Panc1 (cell line): ENCODE measurements around the gene ERBB3. TPM values are rescaled to one million over a fixed set of nuclear protein-coding genes. Genes with fewer than 3 reads are reported as not detected.
A peak's percentile ranks its signal among the peaks of the same experiment; 100 is the strongest.

Experiments used
- ATAC-seq: fragments of 200-7000 bp; cut with Tn5 transposase; 2 replicates; pipeline ENCODE4 v1.9.1; 2020; ENCODE audit warnings: mild to moderate bottlenecking, moderate library complexity
- BruUV-seq: library from RNA; stranded (reverse); fragments of 400-500 nt; replicated peaks from 2 replicates; lab custom pipeline; 2021; lab: Mats Ljungman, UMichigan
- CTCF ChIA-PET: fragments of 300-600 bp; sonication (Branson Sonifier 250); formaldehyde crosslinking; loops from one replicate; lab custom pipeline; 2022; ENCODE audit warnings: antibody characterized with exemption; lab: Charles Lee
- POLR2A ChIA-PET: fragments of 300-600 bp; sonication (Branson Sonifier 250); formaldehyde crosslinking; loops from one replicate; lab custom pipeline; 2022; ENCODE audit warnings: antibody characterized with exemption; lab: Charles Lee
- DNase-seq: peaks from one replicate; pipeline ENCODE4 v3.0.0-alpha.2; 2010; ENCODE audit warnings: low read depth, low spot score
- H3K27ac ChIP-seq: 2 replicates; pipeline ENCODE4 v1.5.1; 2011; ENCODE audit warnings: mild to moderate bottlenecking, low read length, inconsistent platforms
- H3K27me3 ChIP-seq: fragments of 200-500 bp; sonication (Bioruptor generic); 2 replicates; pipeline ENCODE4 v1.6.0; 2014; ENCODE audit warnings: low read length, inconsistent platforms; ENCODE audit not compliant: control insufficient read depth, insufficient read depth
- H3K36me3 ChIP-seq: fragments of 200-500 bp; sonication (Bioruptor generic); 2 replicates; pipeline ENCODE4 v1.5.1; 2014; ENCODE audit warnings: inconsistent platforms, mild to moderate bottlenecking, low read length, moderate library complexity; ENCODE audit not compliant: control insufficient read depth, insufficient read depth
- H3K4me1 ChIP-seq: 2 replicates; pipeline ENCODE4 v1.5.1; 2011; ENCODE audit warnings: inconsistent platforms, mild to moderate bottlenecking, low read length, moderate library complexity; ENCODE audit not compliant: control insufficient read depth, insufficient read depth
- H3K4me3 ChIP-seq, 2 experiments: 2 replicates each; pipeline ENCODE4 v1.5.1; 2011 to 2012; ENCODE audit warnings: low read depth in 2 of 2, low read length in 2 of 2, mild to moderate bottlenecking in 2 of 2, inconsistent platforms in 1 of 2, moderate library complexity in 1 of 2
- H3K9me3 ChIP-seq: fragments of 200-500 bp; sonication (Bioruptor generic); 2 replicates; pipeline ENCODE4 v1.5.1; 2014; ENCODE audit warnings: low read depth, mild to moderate bottlenecking, inconsistent platforms, low read length, moderate library complexity; ENCODE audit not compliant: control insufficient read depth, insufficient read depth
- CTCF ChIP-seq: fragments of 450-650 bp; IDR thresholded peaks from 2 replicates; pipeline ENCODE4 v1.5.1; 2017; ENCODE audit warnings: mild to moderate bottlenecking
- POLR2AphosphoS5 ChIP-seq: IDR thresholded peaks from 2 replicates; pipeline ENCODE4 v1.6.1; 2012; ENCODE audit warnings: mild to moderate bottlenecking, low read depth, low read length, moderate library complexity
- REST ChIP-seq, 2 experiments: IDR thresholded peaks; 2 replicates each; pipeline ENCODE4 v1.6.1; 2011 to 2012; ENCODE audit warnings: low read depth in 2 of 2, control low read depth in 1 of 2, low read length in 1 of 2, mild to moderate bottlenecking in 1 of 2, moderate library complexity in 1 of 2; ENCODE audit not compliant: insufficient read depth in 1 of 2
- SIN3A ChIP-seq: IDR thresholded peaks from 2 replicates; pipeline ENCODE4 v1.6.1; 2012; ENCODE audit warnings: low read depth, mild to moderate bottlenecking, low read length, moderate library complexity, borderline replicate concordance; ENCODE audit not compliant: insufficient read depth
- TCF7L2 ChIP-seq: IDR thresholded peaks from 2 replicates; pipeline ENCODE4 v1.6.1; 2011; ENCODE audit warnings: mild to moderate bottlenecking, low read depth, low read length, inconsistent platforms
- in situ Hi-C: cut with HindIII; loops from 2 replicates; pipeline ENCODE4 v1.10.0; 2016; ENCODE audit warnings: low sequenced_read_pairs, low pct_unique_long_range_greater_than_20kb
- intact Hi-C: fragments of 100-400 bp; cut with micrococcal nuclease; formaldehyde crosslinking; loops from one replicate; pipeline ENCODE4 v1.10.0; 2022; ENCODE audit not compliant: unreplicated experiment
- total RNA-seq: library from RNA; stranded (reverse); gene quantifications from one replicate; pipeline ENCODE4 v1.2.1, GENCODE V29; 2021; ENCODE audit not compliant: unreplicated experiment

The ERBB3 gene
- total RNA-seq, 1 experiment from 2014 or later = 0.90 TPM

- ATAC-seq (peak; percentile 18; the same call in 1 of the 2 replicates), DNase-seq (no peak)
- Histone ChIP-seq H3K9me3 (no peaks in the 10 kb centered on the region), H3K27ac (peak overlapping the region; percentile 89), H3K36me3 (peaks cover 23% of the 10 kb centered on the region), H3K4me1 (0 out of 2 replicates have a peak, but pooled peaks cover 6% of the 10 kb centered on the region), H3K27me3 (no peaks in the 10 kb centered on the region), H3K4me3 (peak overlapping the region; percentile 44 to 63)
- POLR2A ChIA-PET = interaction anchor here (0.7 to 1.0 kb wide), 2 partner anchors 160 to 221 kb away, joined by 3 to 4 read pairs; no protein-coding TSS in a partner anchor
- in situ Hi-C loops (no loop called here), intact Hi-C loops (loop anchor here (5.0 to 10.0 kb wide), 2 partner anchors 44 to 74 kb away; partner anchors contain the start of genes RPL41, SUOX and ZC3H10)
- TF ChIP-seq CTCF = no peak
- TF ChIP-seq POLR2AphosphoS5 = no peak
- no peak for TF ChIP-seq TCF7L2
- TF ChIP-seq REST (IDR thresholded peaks at IDR 0.05; ENCODE audit: insufficient read depth in 1 of 2, low read depth in 2 of 2, low read length in 1 of 2) = no peak
- no peak for TF ChIP-seq SIN3A
- CTCF ChIA-PET = interaction anchor here (0.6 to 0.8 kb wide), 4 partner anchors 44 to 844 kb away, joined by 3 to 7 read pairs (median 6); partner anchors contain the start of gene SUOX
- BruUV-seq = TSS peak; percentile 85
Measured at GRCh38 chr12:56040963-56041551, 38.9 kb upstream of the ERBB3 start.

DNA sequence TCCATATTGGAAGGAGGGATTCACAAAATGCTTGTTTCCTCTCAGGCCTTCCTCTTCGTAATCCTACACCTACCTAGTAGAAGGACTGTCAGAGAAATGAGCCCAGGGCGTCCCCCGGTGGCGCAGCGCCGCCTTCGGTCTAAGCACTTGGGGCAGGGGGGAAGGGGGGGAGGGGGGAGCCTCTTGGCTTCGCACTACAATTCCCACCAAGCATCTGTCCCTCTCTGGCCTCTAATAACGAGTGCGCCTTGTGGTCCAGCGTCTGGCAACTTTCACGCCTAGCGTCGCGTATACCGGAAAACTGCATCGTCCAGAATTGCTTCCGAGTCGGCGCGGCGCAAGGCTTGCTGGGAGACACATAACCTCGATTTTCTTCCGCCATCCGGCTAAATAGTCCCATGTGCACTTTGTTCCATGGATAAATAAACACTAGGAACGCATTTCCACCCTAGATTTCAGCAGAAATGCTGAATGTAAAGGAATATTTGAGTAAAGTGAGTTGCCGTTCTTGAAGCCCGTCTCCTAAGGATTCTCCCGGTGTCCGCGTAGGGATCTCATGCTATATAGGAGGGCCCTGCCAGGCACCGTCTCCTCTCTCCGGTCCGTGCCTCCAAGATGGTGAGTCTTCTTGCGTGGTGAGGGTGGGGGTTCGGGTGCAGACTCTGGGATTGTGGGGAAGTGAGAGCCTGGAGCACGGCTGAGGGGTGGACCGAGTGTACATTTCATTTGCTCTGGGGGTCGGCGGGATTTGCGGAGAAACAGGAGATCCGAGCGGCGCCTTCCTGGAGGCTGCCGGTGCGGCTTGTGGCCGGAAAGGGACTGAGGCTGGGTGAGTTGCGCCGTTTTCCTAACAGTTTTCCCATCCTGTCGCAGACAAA, 38.2 kb upstream of the ERBB3 start, which contains the start of gene RPS26:
Gene RPS26 (plus strand): TSS at position 367 of the 878 bp plus-strand sequence. CDS start 249 bp downstream, at position 616.
- peak; percentile 97 for ATAC-seq
- H3K4me1 ChIP-seq = 0 out of 2 replicates have a peak, but pooled peaks cover 6% of the 10 kb centered on the region
- DNase-seq = peak; percentile 99
- intact Hi-C loops (loop anchor here (5.0 to 10.0 kb wide), 2 partner anchors 44 to 73 kb away; partner anchors contain the start of genes RPL41, SUOX and ZC3H10), in situ Hi-C loops (no loop called here)
- no TSS peak for BruUV-seq
- H3K27me3 ChIP-seq = no peaks in the 10 kb centered on the region
- peak within 1 kb of the TSS; percentile 100 for H3K27ac ChIP-seq
- ChIA-PET POLR2A (interaction anchor here (0.7 to 1.0 kb wide), 2 partner anchors 160 to 222 kb away, joined by 3 to 4 read pairs; no protein-coding TSS in a partner anchor), CTCF (interaction anchor here (0.7 kb wide), 1 partner anchor 845 kb away, joined by 7 read pairs; no protein-coding TSS in a partner anchor)
- peak; percentile 92; the same call in 1 of the 2 replicates for TF ChIP-seq SIN3A
- TF ChIP-seq POLR2AphosphoS5 = peak; percentile 99
- TF ChIP-seq TCF7L2 = peak; percentile 50; the same call in 1 of the 2 replicates
- peak in 1 of 2 experiments; percentile 17; a peak in 1 of 4 replicates for TF ChIP-seq REST (IDR thresholded peaks at IDR 0.05; ENCODE audit: insufficient read depth in 1 of 2, low read depth in 2 of 2, low read length in 1 of 2)
- peak; percentile 89 for TF ChIP-seq CTCF
- H3K36me3 ChIP-seq = peaks cover 23% of the 10 kb centered on the region
- no peaks in the 10 kb centered on the region for H3K9me3 ChIP-seq
- peak within 1 kb of the TSS; percentile 92 to 96 for H3K4me3 ChIP-seq
